KMS-11 (cell line): Measurements from ENCODE around the gene RLF.
"Not testable (repeated sequence)": the region's sequence is repeated elsewhere in the genome, so short reads cannot be mapped to it uniquely, and the experiment has no call there.

Experiments used
- H2AFZ ChIP-seq: fragments of 200-600 bp; sonication (generic); 2 replicates; pipeline ENCODE4 v1.6.1; 2016; ENCODE audit warnings: antibody characterized with exemption, mixed run types, low read depth
- H3K27ac ChIP-seq: fragments of 200-600 bp; sonication (generic); 2 replicates; pipeline ENCODE4 v1.6.1; 2016; ENCODE audit warnings: mild to moderate bottlenecking, mixed run types
- H3K27me3 ChIP-seq: fragments of 200-600 bp; sonication (generic); 2 replicates; pipeline ENCODE4 v1.6.1; 2017; ENCODE audit warnings: mild to moderate bottlenecking, low read depth, mixed run types, moderate library complexity; ENCODE audit not compliant: insufficient read depth
- H3K36me3 ChIP-seq: fragments of 200-600 bp; sonication (generic); 2 replicates; pipeline ENCODE4 v1.6.1; 2017; ENCODE audit warnings: mild to moderate bottlenecking, mixed run types; ENCODE audit not compliant: insufficient read depth
- H3K4me1 ChIP-seq: fragments of 200-600 bp; sonication (generic); 2 replicates; pipeline ENCODE4 v1.6.1; 2016; ENCODE audit warnings: mild to moderate bottlenecking, low read depth, mixed run types; ENCODE audit not compliant: poor library complexity, severe bottlenecking
- H3K4me2 ChIP-seq: fragments of 200-600 bp; sonication (generic); 2 replicates; pipeline ENCODE4 v1.7.0; 2016; ENCODE audit warnings: mild to moderate bottlenecking, mixed run types
- H3K4me3 ChIP-seq: fragments of 200-600 bp; sonication (generic); IDR thresholded peaks from 2 replicates; pipeline ENCODE4 v1.6.1; 2017; ENCODE audit warnings: low read depth, low read length, mixed read lengths; ENCODE audit not compliant: insufficient read depth
- H3K79me2 ChIP-seq: fragments of 200-600 bp; sonication (generic); 2 replicates; pipeline ENCODE4 v1.6.1; 2016; ENCODE audit warnings: low read depth, mixed run types; ENCODE audit not compliant: insufficient read depth
- H3K9ac ChIP-seq: fragments of 200-600 bp; sonication (generic); 2 replicates; pipeline ENCODE4 v1.6.1; 2016; ENCODE audit warnings: mild to moderate bottlenecking, mixed run types
- H4K20me1 ChIP-seq: fragments of 200-600 bp; sonication (generic); 2 replicates; pipeline ENCODE4 v1.6.1; 2016; ENCODE audit warnings: mild to moderate bottlenecking, mixed run types; ENCODE audit not compliant: insufficient read depth
- TF ChIP-seq, protein P1 (sequence below): fragments of 200-600 bp; sonication (generic); conservative IDR thresholded peaks from 2 replicates; pipeline ENCODE4 v1.6.1; 2017; ENCODE audit warnings: low read depth, mild to moderate bottlenecking, antibody characterized with exemption, low read length, moderate library complexity, mixed read lengths

RLF gene

GRCh38 chr1:40218333-40218732, 57.1 kb downstream of the RLF start:
- TF ChIP-seq, protein P1, sequence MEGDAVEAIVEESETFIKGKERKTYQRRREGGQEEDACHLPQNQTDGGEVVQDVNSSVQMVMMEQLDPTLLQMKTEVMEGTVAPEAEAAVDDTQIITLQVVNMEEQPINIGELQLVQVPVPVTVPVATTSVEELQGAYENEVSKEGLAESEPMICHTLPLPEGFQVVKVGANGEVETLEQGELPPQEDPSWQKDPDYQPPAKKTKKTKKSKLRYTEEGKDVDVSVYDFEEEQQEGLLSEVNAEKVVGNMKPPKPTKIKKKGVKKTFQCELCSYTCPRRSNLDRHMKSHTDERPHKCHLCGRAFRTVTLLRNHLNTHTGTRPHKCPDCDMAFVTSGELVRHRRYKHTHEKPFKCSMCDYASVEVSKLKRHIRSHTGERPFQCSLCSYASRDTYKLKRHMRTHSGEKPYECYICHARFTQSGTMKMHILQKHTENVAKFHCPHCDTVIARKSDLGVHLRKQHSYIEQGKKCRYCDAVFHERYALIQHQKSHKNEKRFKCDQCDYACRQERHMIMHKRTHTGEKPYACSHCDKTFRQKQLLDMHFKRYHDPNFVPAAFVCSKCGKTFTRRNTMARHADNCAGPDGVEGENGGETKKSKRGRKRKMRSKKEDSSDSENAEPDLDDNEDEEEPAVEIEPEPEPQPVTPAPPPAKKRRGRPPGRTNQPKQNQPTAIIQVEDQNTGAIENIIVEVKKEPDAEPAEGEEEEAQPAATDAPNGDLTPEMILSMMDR = no peak
- no peak overlapping the region for H2AFZ ChIP-seq
- no peak overlapping the region for H3K4me3 ChIP-seq
- no peak overlapping the region for H3K4me2 ChIP-seq
- H4K20me1 ChIP-seq = no peaks in the 10 kb centered on the region
- no peaks in the 10 kb centered on the region for H3K79me2 ChIP-seq
- no peak overlapping the region for H3K9ac ChIP-seq
- H3K27me3 ChIP-seq = no peaks in the 10 kb centered on the region
- H3K27ac ChIP-seq = no peak overlapping the region
- H3K4me1 ChIP-seq = peaks cover 8% of the 10 kb centered on the region
- no peaks in the 10 kb centered on the region; the same call in 1 of the 2 replicates for H3K36me3 ChIP-seq

GRCh38 chr1:40221471-40221905, 60.3 kb downstream of the RLF start:
- H3K27ac ChIP-seq, H4K20me1 ChIP-seq: not testable (repeated sequence)

DNA sequence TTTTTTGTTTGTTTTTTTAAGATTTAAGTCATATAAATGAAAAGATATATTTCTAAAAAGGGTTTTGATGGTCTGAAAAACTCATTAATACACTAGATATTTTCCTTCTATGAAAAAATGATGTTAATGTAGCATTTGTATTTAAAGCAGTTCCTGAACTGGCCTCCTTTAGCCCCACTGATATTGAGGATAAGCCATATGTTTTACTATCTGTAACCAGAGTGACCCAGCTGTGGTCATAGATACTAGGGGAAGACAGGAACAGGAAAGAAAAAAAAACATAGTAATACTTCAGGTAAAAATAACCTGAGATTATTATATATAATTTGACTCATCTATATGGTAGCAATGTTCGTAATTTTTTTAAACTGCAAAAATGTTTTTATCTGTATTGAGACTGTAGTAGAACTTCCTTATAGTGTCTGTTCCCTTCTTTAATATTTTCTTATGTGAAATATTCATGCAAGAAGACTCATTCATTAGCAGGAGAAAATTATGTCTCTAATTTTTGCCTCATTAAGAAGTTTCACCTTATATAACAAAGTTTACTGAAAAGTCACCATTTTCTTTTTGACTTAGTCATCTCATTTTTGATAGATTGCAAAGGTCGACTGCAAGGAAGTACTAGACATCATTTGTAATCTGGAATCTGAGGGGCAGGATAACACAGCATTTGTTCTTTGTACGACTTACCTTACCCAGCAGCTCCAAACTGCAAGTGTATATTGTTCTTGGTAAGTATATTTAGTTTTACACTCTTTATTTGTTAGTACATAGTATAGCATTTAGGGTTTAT, 61.0 kb downstream of the RLF start:
- H3K4me3 ChIP-seq = no peak overlapping the region
- no peaks in the 10 kb centered on the region for H3K27me3 ChIP-seq
- TF ChIP-seq, protein P1 = no peak
- H3K9ac ChIP-seq = no peak overlapping the region
- no peaks in the 10 kb centered on the region; the same call in 1 of the 2 replicates for H3K36me3 ChIP-seq
- H2AFZ ChIP-seq = no peak overlapping the region
- H3K27ac ChIP-seq = no peak overlapping the region
- H3K4me1 ChIP-seq = no peaks in the 10 kb centered on the region
- H3K79me2 ChIP-seq = no peaks in the 10 kb centered on the region
- H4K20me1 ChIP-seq = no peaks in the 10 kb centered on the region
- H3K4me2 ChIP-seq = no peak overlapping the region

More at GRCh38 chr1:40221471-40221905, 60.3 kb downstream of the RLF start:
- H2AFZ ChIP-seq, H3K27me3 ChIP-seq, H3K9ac ChIP-seq, H3K4me1 ChIP-seq, H3K79me2 ChIP-seq, H3K4me3 ChIP-seq, H3K36me3 ChIP-seq, H3K4me2 ChIP-seq: not testable (repeated sequence)

GRCh38 chr1:40224040-40224439, 62.9 kb downstream of the RLF start:
- Histone ChIP-seq H3K27me3 (no peaks in the 10 kb centered on the region), H3K27ac (no peak overlapping the region), H4K20me1 (no peaks in the 10 kb centered on the region), H3K4me3 (no peak overlapping the region), H3K36me3 (no peaks in the 10 kb centered on the region), H3K79me2 (no peaks in the 10 kb centered on the region), H2AFZ (no peak overlapping the region), H3K4me2 (no peak overlapping the region), H3K9ac (no peak overlapping the region), H3K4me1 (no peaks in the 10 kb centered on the region)
- TF ChIP-seq, protein P1 = no peak

DNA sequence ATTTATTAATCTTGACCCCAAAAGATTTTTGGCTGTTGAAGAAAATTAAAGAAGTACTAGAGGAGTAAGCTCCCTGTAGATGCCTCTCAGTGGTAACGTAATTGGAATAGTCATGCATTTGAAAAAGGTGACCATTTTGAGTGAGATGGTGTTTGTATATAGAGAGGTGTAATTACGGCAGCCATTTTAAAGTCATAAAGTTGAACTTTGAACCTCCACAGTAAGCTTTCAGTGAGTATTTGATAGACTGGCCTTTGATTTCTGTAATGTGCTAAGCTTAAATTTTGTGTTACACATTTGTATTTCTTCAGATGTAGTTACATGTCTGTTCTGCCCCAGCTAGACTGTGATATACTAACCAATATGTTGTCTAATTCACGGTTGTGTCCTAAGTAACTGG, 65.0 kb downstream of the RLF start:
- no peak overlapping the region for H3K27ac ChIP-seq
- no peaks in the 10 kb centered on the region for H3K36me3 ChIP-seq
- no peak overlapping the region for H3K4me3 ChIP-seq
- H3K9ac ChIP-seq = no peak overlapping the region
- H3K27me3 ChIP-seq = no peaks in the 10 kb centered on the region
- no peak overlapping the region for H3K4me2 ChIP-seq
- no peak overlapping the region for H2AFZ ChIP-seq
- no peaks in the 10 kb centered on the region for H4K20me1 ChIP-seq
- TF ChIP-seq, protein P1 = no peak
- H3K4me1 ChIP-seq = peaks cover 14% of the 10 kb centered on the region
- H3K79me2 ChIP-seq = no peaks in the 10 kb centered on the region
